Caco-2 (cell line): ENCODE measurements around the gene KIF25. TPM values are rescaled to one million over a fixed set of nuclear protein-coding genes. Genes with fewer than 3 reads are reported as not detected.

Experiments
- BruUV-seq: library from RNA; stranded (reverse); fragments of 400-500 nt; replicated peaks from 2 replicates; lab custom pipeline; 2021; lab: Mats Ljungman, UMichigan
- CTCF ChIA-PET: fragments of 300-600 bp; sonication (Branson Sonifier 250); formaldehyde crosslinking; loops from one replicate; lab custom pipeline; 2022; ENCODE audit warnings: antibody characterized with exemption; lab: Charles Lee
- POLR2A ChIA-PET: fragments of 300-600 bp; sonication (Branson Sonifier 250); formaldehyde crosslinking; loops from one replicate; lab custom pipeline; 2022; ENCODE audit warnings: antibody characterized with exemption; lab: Charles Lee
- DNase-seq, 2 experiments: peaks; one replicate each; pipeline versions ENCODE4 v3.0.0 to v3.0.0-alpha.2; 2020 to 2022
- H3K27me3 ChIP-seq: replicated peaks from 2 replicates; pipeline ENCODE4 v1.6.0; 2011; ENCODE audit warnings: low read length; ENCODE audit not compliant: control insufficient read depth, insufficient read depth
- H3K36me3 ChIP-seq: 2 replicates; pipeline ENCODE4 v1.5.1; 2011; ENCODE audit warnings: low read length; ENCODE audit not compliant: control insufficient read depth, insufficient read depth
- H3K4me1 ChIP-seq: fragments of 250-450 bp; sonication (Bioruptor Pico); 2 replicates; pipeline ENCODE4 v1.5.1; 2020; ENCODE audit warnings: mild to moderate bottlenecking
- H3K4me3 ChIP-seq: 2 replicates; pipeline ENCODE4 v1.5.1; 2011; ENCODE audit warnings: low read depth, mild to moderate bottlenecking, control low read depth, low read length
- H3K9me3 ChIP-seq: fragments of 250-450 bp; sonication (Bioruptor Pico); 2 replicates; pipeline ENCODE4 v1.5.1; 2020; ENCODE audit warnings: mild to moderate bottlenecking, moderate library complexity
- H3K27ac Mint-ChIP-seq: one replicate; pipeline ENCODE4 v1.8.0; 2022; ENCODE audit warnings: mixed read lengths; ENCODE audit not compliant: unreplicated experiment
- H3K27me3 Mint-ChIP-seq: one replicate; pipeline ENCODE4 v1.8.0; 2022; ENCODE audit warnings: mixed read lengths; ENCODE audit not compliant: insufficient read depth, unreplicated experiment
- H3K36me3 Mint-ChIP-seq: one replicate; pipeline ENCODE4 v1.8.0; 2022; ENCODE audit warnings: mild to moderate bottlenecking, mixed read lengths; ENCODE audit not compliant: insufficient read depth, unreplicated experiment
- H3K4me1 Mint-ChIP-seq: one replicate; pipeline ENCODE4 v1.8.0; 2022; ENCODE audit warnings: low read depth, mixed read lengths; ENCODE audit not compliant: unreplicated experiment
- H3K4me3 Mint-ChIP-seq: one replicate; pipeline ENCODE4 v1.8.0; 2022; ENCODE audit warnings: mild to moderate bottlenecking, moderate library complexity, mixed read lengths; ENCODE audit not compliant: unreplicated experiment
- H3K9me3 Mint-ChIP-seq: one replicate; pipeline ENCODE4 v1.8.0; 2022; ENCODE audit warnings: mixed read lengths; ENCODE audit not compliant: unreplicated experiment
- intact Hi-C: fragments of 100-400 bp; cut with micrococcal nuclease; formaldehyde crosslinking; loops from one replicate; pipeline ENCODE4 v1.10.0; 2022; ENCODE audit not compliant: unreplicated experiment
- total RNA-seq: library from RNA; stranded (reverse); gene quantifications from 2 replicates; pipeline ENCODE4 v1.2.3, GENCODE V29; 2022
- TF ChIP-seq, protein P1 (sequence below), 2 experiments: fragments of 200-600 bp in 1 of 2; IDR thresholded peaks; 1 replicate in 1 of 2; 2 replicates in 1 of 2; pipeline versions ENCODE4 v1.5.1 to v1.8.0; 2011 to 2022; ENCODE audit warnings: antibody characterized with exemption in 1 of 2, control low read depth in 1 of 2, inconsistent platforms in 1 of 2, low read depth in 1 of 2, low read length in 1 of 2, mild to moderate bottlenecking in 1 of 2, moderate library complexity in 1 of 2; ENCODE audit not compliant: insufficient read depth in 1 of 2, severe bottlenecking in 1 of 2, unreplicated experiment in 1 of 2

Gene KIF25
- total RNA-seq, 1 experiment from 2014 or later: not detected

DNA sequence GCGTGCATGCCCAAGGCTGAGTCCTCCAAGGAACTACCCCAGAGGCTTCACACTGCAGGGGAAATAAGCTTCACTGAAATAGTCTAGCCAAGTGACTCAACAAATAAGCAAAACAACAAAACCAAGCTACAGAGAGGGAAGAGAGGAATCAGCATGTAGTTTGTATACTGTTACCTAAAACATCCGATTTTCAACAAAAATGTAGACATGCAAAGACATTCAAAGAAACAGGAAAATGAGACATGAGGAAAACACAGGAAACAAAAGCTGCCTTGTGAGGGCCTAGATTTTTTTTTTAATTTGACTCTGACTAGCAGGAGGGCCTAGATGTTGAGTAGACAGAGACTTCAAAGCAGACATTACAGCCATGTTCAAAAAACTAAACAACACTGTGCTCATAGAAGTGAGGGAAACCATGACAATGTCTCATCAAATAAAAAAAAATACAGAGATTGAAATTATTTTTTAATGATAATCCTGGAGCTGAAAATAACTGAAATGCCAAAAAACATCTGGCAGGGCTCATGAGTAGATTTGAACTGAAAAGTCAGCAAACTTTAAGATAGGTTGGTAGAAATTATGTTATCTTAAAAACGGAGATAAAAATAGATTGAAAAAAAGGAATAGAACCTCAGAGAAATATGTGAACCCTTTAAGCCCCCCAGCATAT is 16.4 kb upstream of the KIF25 start:
- POLR2A ChIA-PET: no interaction called here
- no peak for DNase-seq
- Histone ChIP-seq H3K36me3 (no peaks in the 10 kb centered on the region), H3K9me3 (no peaks in the 10 kb centered on the region), H3K4me3 (no peak overlapping the region), H3K27me3 (no peaks in the 10 kb centered on the region), H3K4me1 (no peaks in the 10 kb centered on the region)
- peaks cover 16% of the 10 kb centered on the region for H3K9me3 Mint-ChIP-seq
- no peak overlapping the region for H3K4me3 Mint-ChIP-seq
- H3K36me3 Mint-ChIP-seq: peaks cover 10% of the 10 kb centered on the region
- CTCF ChIA-PET: no interaction called here
- no peaks in the 10 kb centered on the region for H3K4me1 Mint-ChIP-seq
- TF ChIP-seq, protein P1, sequence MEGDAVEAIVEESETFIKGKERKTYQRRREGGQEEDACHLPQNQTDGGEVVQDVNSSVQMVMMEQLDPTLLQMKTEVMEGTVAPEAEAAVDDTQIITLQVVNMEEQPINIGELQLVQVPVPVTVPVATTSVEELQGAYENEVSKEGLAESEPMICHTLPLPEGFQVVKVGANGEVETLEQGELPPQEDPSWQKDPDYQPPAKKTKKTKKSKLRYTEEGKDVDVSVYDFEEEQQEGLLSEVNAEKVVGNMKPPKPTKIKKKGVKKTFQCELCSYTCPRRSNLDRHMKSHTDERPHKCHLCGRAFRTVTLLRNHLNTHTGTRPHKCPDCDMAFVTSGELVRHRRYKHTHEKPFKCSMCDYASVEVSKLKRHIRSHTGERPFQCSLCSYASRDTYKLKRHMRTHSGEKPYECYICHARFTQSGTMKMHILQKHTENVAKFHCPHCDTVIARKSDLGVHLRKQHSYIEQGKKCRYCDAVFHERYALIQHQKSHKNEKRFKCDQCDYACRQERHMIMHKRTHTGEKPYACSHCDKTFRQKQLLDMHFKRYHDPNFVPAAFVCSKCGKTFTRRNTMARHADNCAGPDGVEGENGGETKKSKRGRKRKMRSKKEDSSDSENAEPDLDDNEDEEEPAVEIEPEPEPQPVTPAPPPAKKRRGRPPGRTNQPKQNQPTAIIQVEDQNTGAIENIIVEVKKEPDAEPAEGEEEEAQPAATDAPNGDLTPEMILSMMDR (IDR thresholded peaks at IDR 0.05; ENCODE audit: insufficient read depth in 1 of 2, low read depth in 1 of 2, low read length in 1 of 2, severe bottlenecking in 1 of 2, unreplicated experiment in 1 of 2): no peak
- BruUV-seq: no TSS peak
- no peak overlapping the region for H3K27ac Mint-ChIP-seq
- intact Hi-C loops: no loop called here
- H3K27me3 Mint-ChIP-seq: no peaks in the 10 kb centered on the region

DNA sequence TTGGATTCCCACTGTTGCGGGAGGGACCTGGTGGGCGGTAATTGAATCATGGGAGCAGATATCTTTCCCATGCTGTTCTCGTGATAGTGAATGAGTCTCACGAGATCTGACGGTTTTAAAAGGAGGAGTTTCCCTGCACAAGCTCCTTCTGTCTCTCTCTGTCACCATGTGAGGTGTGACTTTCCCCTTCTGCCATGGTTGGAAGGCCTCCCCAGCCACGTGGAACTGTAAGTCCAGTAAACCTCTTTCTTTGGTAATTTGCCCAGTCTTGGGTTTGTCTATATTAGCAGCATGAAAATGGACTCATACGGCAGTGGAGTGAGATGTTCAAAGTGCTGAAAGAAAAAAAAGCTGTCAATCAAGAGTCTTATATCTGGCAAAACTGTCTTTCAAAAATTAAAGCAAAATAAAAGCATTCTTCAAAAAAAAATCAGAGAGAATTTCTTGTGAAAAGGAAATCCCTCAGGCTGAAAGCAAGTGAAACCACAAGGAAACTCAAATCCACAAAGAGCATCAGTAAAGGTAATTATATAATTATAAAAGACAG is 15.5 kb upstream of the KIF25 start:
- no peak overlapping the region for H3K4me3 ChIP-seq
- H3K9me3 ChIP-seq: no peaks in the 10 kb centered on the region
- ChIA-PET POLR2A (no interaction called here), CTCF (no interaction called here)
- TF ChIP-seq, protein P1 (IDR thresholded peaks at IDR 0.05; ENCODE audit: insufficient read depth in 1 of 2, low read depth in 1 of 2, low read length in 1 of 2, severe bottlenecking in 1 of 2, unreplicated experiment in 1 of 2): no peak
- no peaks in the 10 kb centered on the region for H3K36me3 ChIP-seq
- Mint-ChIP-seq H3K4me3 (no peak overlapping the region), H3K27ac (no peak overlapping the region), H3K36me3 (peaks cover 8% of the 10 kb centered on the region), H3K27me3 (no peaks in the 10 kb centered on the region), H3K9me3 (peaks cover 16% of the 10 kb centered on the region), H3K4me1 (no peaks in the 10 kb centered on the region)
- H3K4me1 ChIP-seq: no peaks in the 10 kb centered on the region
- H3K27me3 ChIP-seq: no peaks in the 10 kb centered on the region
- BruUV-seq: no TSS peak
- intact Hi-C loops: no loop called here
- no peak for DNase-seq

DNA sequence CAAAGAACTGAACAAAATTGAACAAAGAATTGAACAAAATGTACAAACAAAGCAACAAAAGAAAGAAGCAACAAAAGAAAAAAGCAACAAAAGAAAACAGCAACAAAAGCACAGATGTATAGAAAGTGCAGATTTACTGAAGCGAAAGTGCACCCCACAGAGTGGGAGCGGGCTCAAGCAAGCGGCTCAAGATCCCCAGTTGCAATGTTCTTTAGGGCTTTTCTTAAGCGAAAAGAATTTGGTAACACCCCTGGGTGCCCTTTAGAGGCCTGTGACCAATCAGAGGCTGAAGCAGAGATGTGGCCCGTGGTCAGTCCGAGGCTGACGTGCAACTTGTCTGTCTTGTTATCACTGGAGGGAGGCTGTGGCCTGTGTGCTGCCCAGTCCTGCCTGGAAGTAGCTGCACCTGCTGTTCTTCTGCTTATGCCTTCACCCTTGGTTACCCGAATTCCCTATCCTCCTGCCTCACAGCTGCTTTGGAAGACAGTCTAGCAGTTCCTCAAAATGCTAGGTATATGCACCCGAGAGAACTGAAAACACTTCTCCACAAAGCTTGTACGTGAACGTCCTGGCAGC is 13.2 kb upstream of the KIF25 start:
- H3K4me3 ChIP-seq: no peak overlapping the region
- POLR2A ChIA-PET: no interaction called here
- H3K4me1 Mint-ChIP-seq: no peaks in the 10 kb centered on the region
- no peaks in the 10 kb centered on the region for H3K27me3 ChIP-seq
- CTCF ChIA-PET: no interaction called here
- no TSS peak for BruUV-seq
- intact Hi-C loops: no loop called here
- H3K36me3 ChIP-seq: no peaks in the 10 kb centered on the region
- TF ChIP-seq, protein P1 (IDR thresholded peaks at IDR 0.05; ENCODE audit: insufficient read depth in 1 of 2, low read depth in 1 of 2, low read length in 1 of 2, severe bottlenecking in 1 of 2, unreplicated experiment in 1 of 2): no peak
- no peaks in the 10 kb centered on the region for H3K27me3 Mint-ChIP-seq
- H3K9me3 Mint-ChIP-seq: peaks cover 16% of the 10 kb centered on the region
- H3K4me1 ChIP-seq: no peaks in the 10 kb centered on the region
- no peak overlapping the region for H3K4me3 Mint-ChIP-seq
- no peak for DNase-seq
- no peak overlapping the region for H3K27ac Mint-ChIP-seq
- H3K9me3 ChIP-seq: no peaks in the 10 kb centered on the region
- H3K36me3 Mint-ChIP-seq: no peaks in the 10 kb centered on the region
